Measurements from ENCODE around the gene ASCC1.
"Not testable (repeated sequence)": the region's sequence is repeated elsewhere in the genome, so short reads cannot be mapped to it uniquely, and the experiment has no call there.

ASCC1 gene, protein sequence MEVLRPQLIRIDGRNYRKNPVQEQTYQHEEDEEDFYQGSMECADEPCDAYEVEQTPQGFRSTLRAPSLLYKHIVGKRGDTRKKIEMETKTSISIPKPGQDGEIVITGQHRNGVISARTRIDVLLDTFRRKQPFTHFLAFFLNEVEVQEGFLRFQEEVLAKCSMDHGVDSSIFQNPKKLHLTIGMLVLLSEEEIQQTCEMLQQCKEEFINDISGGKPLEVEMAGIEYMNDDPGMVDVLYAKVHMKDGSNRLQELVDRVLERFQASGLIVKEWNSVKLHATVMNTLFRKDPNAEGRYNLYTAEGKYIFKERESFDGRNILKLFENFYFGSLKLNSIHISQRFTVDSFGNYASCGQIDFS

DNA sequence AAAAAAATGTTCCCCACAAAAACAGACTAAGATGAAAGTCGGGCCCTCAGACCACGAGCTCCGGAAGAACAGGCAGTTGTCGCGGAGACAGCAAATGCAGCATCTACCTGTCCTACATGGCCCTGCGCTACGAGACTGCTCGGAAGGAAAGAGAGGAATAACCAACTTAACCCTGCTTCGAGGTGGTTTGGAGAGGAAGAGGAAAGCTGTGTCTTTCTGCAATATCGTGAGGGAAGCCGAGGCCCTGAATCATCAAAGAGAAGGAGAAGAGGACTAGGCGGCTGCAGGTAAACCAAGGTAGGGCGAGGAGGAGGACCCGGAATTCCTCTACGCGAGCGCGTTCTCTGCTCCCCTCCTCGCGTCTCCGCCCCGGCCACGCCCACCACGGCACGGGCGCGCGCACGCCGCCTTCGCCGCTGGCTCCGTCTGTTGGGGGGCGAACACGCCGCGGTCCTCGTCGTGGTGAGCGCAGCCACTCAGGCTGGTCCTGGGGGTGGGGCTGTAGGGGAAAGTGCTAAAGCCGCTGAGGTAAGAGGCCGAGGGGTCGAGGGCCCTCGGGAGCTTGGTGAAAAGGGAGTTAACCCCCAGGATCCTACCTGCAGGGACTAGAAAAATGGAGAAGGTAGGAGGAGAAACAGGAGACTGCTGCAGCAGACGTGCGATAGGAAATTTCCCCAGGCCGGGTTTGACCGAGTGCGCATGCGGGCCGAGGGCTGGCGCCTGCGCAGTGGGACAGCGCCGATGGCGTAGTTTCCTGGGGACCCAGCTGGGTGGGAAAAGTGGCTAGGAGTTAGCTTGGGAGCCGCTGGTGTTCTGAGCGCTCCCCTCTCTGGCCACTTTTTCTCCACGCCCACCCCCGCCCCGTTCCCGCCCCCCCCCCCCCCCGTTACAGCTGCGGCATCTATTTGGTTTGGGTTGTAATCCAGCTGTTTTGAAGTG lies at the start of gene ASCC1, which contains the start of gene ANAPC16:
TSS of gene ASCC1 (minus strand) at position 666 of the 939 bp plus-strand sequence. CDS start 2,978 bp downstream, outside the sequence.
TSS of gene ANAPC16 (plus strand) at position 402 of the 939 bp plus-strand sequence. CDS start 7,903 bp downstream, outside the sequence.
- DNase-seq: peak; percentile 90

- DNase-seq: no peak
Observed at GRCh38 chr10:72265508-72265907, 49.4 kb upstream of the ASCC1 start.

DNA sequence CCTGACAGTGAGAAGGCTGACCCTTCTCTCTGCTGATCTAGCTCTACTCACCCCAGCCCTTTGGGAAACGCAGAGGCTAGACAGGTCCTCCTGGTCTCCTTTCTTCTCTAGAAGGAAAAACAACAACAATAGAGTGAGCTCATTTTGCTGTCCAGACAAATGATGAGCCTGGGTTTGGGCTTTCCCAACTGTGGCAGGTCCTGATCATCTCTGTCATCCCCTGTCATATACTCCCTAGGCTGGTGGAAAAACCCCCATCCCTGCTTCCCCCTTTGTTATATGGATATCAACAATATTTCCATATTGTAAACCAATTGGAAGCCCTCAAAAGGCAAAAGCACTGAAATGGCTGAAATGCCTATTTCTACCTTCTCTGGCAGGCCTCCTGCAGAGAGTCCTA lies 48.5 kb upstream of the ASCC1 start:
- no peak for DNase-seq

DNA sequence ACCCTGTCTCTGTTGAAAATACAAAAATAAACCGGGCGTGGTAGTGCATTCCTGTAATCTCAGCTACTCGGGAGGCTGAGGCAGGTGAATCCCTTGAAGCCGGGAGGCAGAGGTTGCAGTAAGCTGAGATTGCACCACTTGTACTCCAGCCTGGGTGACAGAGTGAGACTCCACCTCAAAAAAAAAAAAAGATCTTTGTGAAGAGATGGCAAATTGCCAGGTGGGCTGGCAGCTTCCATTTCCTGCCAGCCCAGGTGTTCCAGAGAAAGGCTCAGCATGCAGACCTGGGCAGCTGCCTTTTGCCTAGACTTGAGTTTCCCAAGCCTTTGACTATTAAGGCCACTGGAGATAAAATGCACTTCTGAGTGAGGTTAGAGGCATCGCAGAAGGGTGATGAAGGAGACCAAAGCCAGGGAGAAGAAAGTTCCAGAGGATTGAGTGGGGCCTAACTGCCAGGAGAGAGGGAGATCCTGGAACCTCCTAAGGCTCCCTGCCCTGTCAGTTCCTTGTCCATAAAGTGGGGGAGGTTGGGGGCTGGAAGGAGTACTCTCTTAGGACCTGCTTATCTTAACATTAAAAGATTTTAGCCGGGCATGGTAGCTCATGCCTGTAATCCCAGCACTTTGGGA lies 47.7 kb upstream of the ASCC1 start:
- no peak for DNase-seq

GRCh38 chr10:72261784-72262404 lies 45.8 kb upstream of the ASCC1 start:
- no peak for DNase-seq

DNA sequence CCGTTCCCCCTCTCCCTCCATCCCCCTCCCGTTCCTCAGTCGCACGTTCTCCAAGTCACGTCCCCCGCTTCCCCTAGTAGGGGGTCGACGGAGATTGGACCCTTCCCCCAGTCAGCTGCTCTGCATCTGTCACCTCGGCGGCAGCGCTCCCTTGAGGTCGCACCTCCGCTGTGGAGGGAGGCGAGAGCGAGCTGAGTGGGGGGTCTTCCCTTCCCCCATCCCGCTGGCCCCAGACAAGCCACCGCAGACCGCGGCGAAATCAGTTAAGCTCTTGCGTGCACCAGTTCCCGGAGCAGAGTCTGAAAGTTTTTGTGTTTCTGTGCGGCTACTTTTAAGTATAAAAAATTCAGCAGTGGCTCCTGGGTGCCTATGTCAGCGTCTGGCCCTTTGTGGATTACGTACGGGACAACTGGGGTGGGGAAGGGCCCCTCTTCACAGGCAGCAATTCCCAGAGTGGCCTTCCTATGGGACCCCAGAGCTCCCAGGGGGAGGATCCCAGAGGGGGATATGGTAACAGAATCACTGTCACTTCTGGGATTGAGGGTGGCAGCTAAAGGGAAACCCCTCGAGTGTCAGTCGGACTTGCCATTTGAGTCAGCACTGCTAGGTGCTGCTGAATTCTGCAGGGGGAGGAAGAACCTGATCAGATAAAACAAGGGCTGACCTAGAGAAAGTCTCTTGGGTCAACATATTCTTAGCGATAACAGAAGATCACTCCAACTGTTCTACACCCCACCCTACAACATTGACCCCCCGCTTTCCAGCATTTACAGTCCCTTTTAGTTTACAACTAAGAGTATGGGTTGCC lies 45.1 kb upstream of the ASCC1 start:
- DNase-seq: no peak

GRCh38 chr10:72260239-72260975 lies 44.3 kb upstream of the ASCC1 start:
- DNase-seq: peak; percentile 96

- DNase-seq: peak; percentile 93
Observed at GRCh38 chr10:72259491-72260238, 43.6 kb upstream of the ASCC1 start.

- DNase-seq: no peak
Observed at GRCh38 chr10:72258617-72259016, 42.5 kb upstream of the ASCC1 start.

DNA sequence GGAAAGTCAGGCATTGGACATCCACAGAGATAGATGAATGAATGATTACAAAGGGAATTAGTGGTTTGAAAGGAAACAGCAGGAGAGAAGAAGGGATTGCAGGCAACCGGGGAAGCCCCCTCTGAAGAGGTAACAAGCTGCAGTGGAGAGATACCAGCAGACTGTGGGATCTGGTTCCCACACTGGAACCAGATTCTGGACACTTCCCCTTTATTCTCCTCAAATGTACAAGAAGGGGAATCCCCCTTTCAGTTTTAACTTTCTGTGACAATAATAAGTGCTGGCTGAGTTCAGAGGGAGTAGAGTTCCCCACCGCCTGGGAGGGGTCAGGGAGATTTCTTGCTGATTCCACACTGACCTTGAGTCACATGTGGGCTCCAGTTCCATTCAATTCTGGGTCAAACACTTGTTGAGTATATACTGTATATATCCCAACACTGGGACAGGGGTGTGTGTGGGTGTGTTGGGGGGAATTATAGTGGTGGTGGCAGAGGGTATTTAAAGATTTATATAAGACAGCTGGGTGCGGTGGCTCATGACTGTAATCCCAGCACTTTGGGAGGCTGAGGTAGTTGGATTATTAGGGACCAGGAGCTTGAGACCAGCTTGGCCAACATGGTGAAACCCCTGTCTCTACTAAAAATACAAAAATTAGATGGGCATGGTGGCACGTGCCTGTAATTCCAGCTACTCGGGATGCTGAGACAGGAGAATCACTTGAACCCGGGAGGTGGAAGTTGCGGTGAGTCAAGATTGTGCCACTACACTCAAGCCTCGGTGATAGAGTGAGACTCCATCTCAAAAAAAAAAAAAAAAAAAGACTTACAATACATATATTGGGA lies 41.2 kb upstream of the ASCC1 start:
- DNase-seq: no peak

- DNase-seq: no peak
Observed at GRCh38 chr10:72255977-72256729, 40.1 kb upstream of the ASCC1 start.

GRCh38 chr10:72254813-72255568 lies 38.9 kb upstream of the ASCC1 start:
- peak; percentile 69 for DNase-seq

DNA sequence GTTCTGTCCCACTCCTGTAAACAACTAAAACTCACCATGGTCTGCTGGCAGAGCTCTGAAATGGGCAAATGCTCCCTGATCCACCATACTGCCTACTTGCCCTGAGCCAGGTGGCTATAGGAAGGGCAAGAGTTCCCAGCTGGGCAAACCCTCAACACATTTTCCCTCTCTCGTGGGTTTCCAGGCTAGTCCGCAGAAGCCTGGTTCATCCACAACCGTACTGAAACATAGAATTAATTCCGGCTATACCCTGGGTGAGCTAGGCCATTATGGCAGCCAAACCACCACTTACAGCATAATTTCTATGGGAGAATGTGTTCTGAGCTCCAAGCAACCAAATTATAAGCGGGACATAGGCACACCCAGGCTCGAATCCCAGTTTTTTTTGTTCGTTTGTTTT lies 37.5 kb upstream of the ASCC1 start:
- DNase-seq: no peak

DNA sequence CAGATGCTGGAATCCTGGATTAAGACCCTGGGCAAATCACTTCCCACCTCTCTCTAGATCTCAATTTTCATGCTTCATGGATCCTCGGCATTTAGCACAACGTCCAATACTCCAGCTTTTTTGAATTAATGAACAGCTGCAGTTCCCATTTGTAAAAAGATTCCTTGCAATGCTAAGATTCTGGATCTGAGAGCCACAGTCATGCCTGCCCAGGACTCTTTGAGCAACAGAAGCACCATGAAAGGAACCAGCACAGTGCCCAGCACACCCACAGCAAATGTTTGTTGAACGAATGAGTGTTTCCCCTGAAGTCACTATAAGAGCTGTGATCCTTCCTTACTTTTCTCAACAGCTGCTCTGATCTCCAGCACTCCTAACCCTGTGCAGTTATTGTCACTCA lies 36.9 kb upstream of the ASCC1 start:
- DNase-seq: peak; percentile 25

GRCh38 chr10:72251635-72252034 lies 35.6 kb upstream of the ASCC1 start:
- DNase-seq: no peak

DNA sequence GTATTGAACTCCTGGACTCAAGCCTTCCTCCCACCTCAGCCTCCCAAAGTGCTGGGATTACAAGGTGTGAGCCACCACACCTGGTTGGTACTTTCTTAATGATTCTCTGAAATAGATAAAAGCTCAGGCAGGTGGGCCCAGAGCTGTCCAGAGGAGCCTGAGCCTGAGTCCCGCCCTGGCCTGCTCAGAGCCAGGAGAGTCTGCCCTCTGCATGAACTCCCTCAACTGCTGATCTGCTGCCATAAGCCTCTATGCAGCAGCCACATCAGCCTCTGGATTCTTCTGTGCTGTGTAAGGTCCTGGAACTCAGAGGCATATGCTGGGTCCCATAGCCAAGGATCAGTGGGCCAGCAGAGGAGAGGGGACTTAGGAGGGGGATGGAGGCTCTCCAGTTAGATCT lies 34.6 kb upstream of the ASCC1 start:
- peak; percentile 77 for DNase-seq

- DNase-seq: not testable (repeated sequence)
Observed at GRCh38 chr10:72249176-72249862, 33.2 kb upstream of the ASCC1 start.

Data from fibroblast of upper back skin (primary cell).